Fibroblast of villous mesenchyme (primary cell): ENCODE measurements around the gene PIP5K1C. TPM values are rescaled to one million over a fixed set of nuclear protein-coding genes. Genes with fewer than 3 reads are reported as not detected.

Experiments
- DNase-seq: peaks from one replicate; pipeline ENCODE4 v3.0.0-alpha.2; 2010; ENCODE audit warnings: low read depth
- H3K4me3 ChIP-seq: 2 replicates; pipeline ENCODE4 v1.5.1; 2011; ENCODE audit warnings: low read depth, mild to moderate bottlenecking, low read length
- total RNA-seq: library from RNA; depleted of rRNA; stranded (reverse); fragments of >200 nt; gene quantifications from 2 replicates; pipeline ENCODE4 v1.2.3, GENCODE V29; 2012
- TF ChIP-seq, protein P1 (sequence below): IDR thresholded peaks from 2 replicates; pipeline ENCODE4 v1.5.1; 2012; ENCODE audit warnings: low read depth, mild to moderate bottlenecking, low read length; ENCODE audit not compliant: insufficient read depth

The PIP5K1C gene
- total RNA-seq, 1 donor: 46.2 TPM

GRCh38 chr19:3682286-3682685 lies 18.0 kb downstream of the PIP5K1C start:
- H3K4me3 ChIP-seq: no peak overlapping the region
- DNase-seq: no peak
- TF ChIP-seq, protein P1, sequence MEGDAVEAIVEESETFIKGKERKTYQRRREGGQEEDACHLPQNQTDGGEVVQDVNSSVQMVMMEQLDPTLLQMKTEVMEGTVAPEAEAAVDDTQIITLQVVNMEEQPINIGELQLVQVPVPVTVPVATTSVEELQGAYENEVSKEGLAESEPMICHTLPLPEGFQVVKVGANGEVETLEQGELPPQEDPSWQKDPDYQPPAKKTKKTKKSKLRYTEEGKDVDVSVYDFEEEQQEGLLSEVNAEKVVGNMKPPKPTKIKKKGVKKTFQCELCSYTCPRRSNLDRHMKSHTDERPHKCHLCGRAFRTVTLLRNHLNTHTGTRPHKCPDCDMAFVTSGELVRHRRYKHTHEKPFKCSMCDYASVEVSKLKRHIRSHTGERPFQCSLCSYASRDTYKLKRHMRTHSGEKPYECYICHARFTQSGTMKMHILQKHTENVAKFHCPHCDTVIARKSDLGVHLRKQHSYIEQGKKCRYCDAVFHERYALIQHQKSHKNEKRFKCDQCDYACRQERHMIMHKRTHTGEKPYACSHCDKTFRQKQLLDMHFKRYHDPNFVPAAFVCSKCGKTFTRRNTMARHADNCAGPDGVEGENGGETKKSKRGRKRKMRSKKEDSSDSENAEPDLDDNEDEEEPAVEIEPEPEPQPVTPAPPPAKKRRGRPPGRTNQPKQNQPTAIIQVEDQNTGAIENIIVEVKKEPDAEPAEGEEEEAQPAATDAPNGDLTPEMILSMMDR: no peak

- DNase-seq: no peak
- TF ChIP-seq, protein P1: no peak
Observed at GRCh38 chr19:3680939-3681338, 19.3 kb downstream of the PIP5K1C start.

DNA sequence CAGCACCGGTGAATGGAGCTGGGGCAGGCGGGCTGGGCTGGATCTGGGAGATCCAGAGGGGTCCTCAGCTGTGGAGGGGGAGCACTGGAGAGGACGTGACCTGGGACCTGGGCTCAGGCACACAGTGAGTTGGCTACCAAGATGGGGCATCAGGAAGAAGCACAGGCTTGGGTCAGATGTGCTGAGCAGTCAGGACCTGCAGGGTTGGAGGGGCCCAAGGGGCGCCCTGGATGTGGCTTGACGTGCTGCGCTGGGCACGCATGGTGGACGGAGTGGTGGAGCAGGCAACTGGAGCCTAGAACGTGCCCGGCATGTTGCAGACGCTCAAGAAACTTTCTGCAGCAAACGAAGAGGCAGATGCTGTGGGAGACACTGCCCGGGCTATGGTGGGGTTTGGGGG lies 20.7 kb downstream of the PIP5K1C start:
- DNase-seq: no peak
- TF ChIP-seq, protein P1: no peak
- no peak overlapping the region for H3K4me3 ChIP-seq

More at GRCh38 chr19:3680939-3681338, 19.3 kb downstream of the PIP5K1C start:
- H3K4me3 ChIP-seq: no peak overlapping the region

DNA sequence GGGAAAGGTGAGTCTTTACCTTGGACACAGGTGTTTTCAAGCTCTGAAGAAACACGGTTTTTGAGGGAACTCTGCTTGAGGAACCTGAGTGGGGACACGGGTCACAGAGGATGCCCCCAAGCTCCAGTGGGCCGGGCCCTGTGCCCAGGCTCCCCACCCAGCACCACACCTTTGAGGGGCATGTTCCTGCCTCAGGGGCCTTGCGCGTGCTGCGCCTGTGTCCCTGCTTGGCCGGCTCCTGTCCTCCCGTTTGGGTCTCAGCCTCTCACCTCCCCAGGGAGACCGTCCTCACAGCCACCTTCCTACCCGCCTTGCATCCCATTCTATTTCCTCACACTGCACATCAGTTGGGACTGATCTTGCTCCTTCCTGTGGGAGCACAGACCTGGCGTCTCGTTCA lies 21.1 kb downstream of the PIP5K1C start:
- TF ChIP-seq, protein P1: no peak
- no peak for DNase-seq

GRCh38 chr19:3678188-3678587 lies 22.1 kb downstream of the PIP5K1C start:
- H3K4me3 ChIP-seq: no peak overlapping the region
- no peak for DNase-seq
- TF ChIP-seq, protein P1: no peak

More for the DNA sequence above, 21.1 kb downstream of the PIP5K1C start:
- no peak overlapping the region for H3K4me3 ChIP-seq

GRCh38 chr19:3674784-3675543 lies 25.3 kb downstream of the PIP5K1C start:
- TF ChIP-seq, protein P1: no peak
- DNase-seq: no peak
- H3K4me3 ChIP-seq: no peak overlapping the region
